Measurements from ENCODE around the gene YARS1.

The YARS1 gene

DNA sequence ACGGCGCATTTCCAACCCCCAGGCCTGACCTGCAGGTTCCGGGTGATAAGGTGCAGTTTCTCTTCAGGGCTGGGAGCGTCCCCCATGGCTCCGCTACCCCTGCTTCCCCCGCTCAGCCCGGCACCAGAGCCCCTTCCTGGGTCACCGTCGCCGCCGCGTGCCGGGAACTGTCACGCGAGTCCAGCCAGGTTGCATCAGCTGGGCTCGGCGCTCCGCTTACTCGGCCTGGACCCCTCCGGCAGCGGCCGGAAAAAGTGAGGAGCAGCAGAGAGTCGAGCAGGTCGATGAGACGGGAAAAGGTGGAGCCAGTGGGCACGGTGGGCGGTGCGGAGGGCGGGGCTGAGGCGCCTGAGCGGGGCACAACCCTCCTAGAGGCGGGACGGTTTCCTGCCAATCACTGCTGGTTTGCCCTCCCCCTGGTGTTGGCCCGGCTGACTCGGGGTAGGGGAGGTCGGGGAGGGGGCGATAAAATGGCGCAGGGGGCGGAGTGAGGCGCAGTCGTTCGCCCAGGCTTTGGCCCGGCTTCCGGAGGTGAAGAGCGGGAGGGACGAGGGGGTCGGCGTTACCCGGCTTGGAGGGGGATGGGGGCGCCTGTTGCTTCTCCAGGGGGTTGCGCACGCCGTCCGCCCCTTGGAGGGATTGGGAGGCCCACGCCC is at the start of gene YARS1, which contains the start of gene S100PBP:
Gene YARS1, minus strand, starts transcription at position 200 of the 656 bp plus-strand sequence. Its CDS starts 114 bp downstream, at position 86.
Gene S100PBP, plus strand, starts transcription at position 495 of the 656 bp plus-strand sequence. CDS start 8,447 bp downstream, outside the sequence.
- no peak for TF ChIP-seq CTCF (IDR thresholded peaks at IDR 0.05)
- DNase-seq (ENCODE audit: low spot score): peak; percentile 100
- Histone ChIP-seq H3K4me3 (peak within 1 kb of the TSS; percentile 98), H3K27ac (peak within 1 kb of the TSS; percentile 90 to 99)

DNA sequence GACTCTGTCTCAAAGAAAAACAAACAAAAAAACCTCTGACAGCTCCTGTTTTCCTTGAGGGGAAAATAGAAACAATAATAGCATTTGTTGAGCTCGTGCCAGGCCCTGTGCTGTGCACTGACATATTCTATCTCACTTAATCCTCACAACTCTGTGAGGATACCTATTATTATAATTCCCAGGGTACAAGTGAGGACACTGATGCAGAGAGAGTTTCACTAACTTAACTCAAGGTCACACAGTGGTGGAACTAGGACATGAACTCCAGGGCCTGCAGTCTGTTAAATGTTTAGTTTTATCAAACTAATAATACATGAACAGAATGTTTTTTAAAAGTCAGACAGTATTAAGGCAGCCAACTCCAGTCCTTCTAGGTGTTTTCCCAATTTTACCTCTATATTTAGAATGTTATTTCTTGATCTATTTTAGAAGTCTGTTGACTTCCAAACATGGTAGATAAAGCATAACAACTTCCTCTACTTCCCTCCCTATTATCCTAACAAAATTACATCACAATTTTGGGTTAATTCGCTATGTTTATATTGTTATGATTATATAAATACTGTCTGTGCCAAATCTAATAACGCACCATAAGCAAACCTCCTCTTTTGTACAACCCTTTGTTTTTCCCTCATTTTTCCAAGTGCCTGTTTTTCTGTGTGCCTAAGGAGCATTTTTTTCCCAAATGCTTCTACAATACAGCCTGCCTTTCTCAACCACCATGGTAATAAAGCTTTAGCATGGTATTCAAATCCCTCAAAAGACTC is 48.7 kb upstream of the YARS1 start:
- peak overlapping the region in 1 of 2 donors; percentile 49 for H3K27ac ChIP-seq
- no peak for TF ChIP-seq CTCF (IDR thresholded peaks at IDR 0.05)
- no peak overlapping the region for H3K4me3 ChIP-seq
- no peak for DNase-seq (ENCODE audit: low spot score)

- no peak for DNase-seq (ENCODE audit: low spot score)
- H3K4me3 ChIP-seq: no peak overlapping the region
- H3K27ac ChIP-seq: peak overlapping the region; percentile 49 to 65
- TF ChIP-seq CTCF (IDR thresholded peaks at IDR 0.05): no peak
Observed at GRCh38 chr1:32864375-32865019, 47.3 kb upstream of the YARS1 start.

DNA sequence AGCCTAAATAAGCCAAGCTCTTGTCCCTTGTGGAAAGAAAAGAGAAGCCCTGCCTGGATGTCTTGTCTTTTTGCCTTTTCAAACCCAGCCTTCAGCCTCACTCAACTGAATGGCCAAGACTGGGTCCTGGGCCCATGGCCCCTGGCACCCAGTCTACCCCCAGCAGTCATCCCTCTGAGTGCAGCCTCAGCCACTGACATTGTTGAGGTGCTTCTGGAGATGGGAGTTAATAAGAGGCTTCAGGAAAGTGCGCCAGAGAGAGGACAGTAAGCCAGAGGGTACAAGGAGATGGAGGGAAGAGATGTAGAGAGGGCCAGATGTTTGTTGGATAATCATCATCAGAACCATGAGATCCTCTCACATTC is 46.7 kb upstream of the YARS1 start:
- H3K27ac ChIP-seq: peak overlapping the region; percentile 49 to 65
- H3K4me3 ChIP-seq: no peak overlapping the region
- DNase-seq (ENCODE audit: low spot score): no peak
- no peak for TF ChIP-seq CTCF (IDR thresholded peaks at IDR 0.05)

GRCh38 chr1:32863218-32863880 is 46.2 kb upstream of the YARS1 start:
- no peak overlapping the region for H3K4me3 ChIP-seq
- TF ChIP-seq CTCF (IDR thresholded peaks at IDR 0.05): no peak
- no peak overlapping the region for H3K27ac ChIP-seq
- no peak for DNase-seq (ENCODE audit: low spot score)

- no peak for TF ChIP-seq CTCF (IDR thresholded peaks at IDR 0.05)
- H3K27ac ChIP-seq: no peak overlapping the region
- no peak for DNase-seq (ENCODE audit: low spot score)
- no peak overlapping the region for H3K4me3 ChIP-seq
Observed at GRCh38 chr1:32861904-32862695, 44.9 kb upstream of the YARS1 start.

All from coronary artery (tissue), 2 donors.